SH-SY5Y (cell line): ENCODE data around the gene FNIP1.

Experiments
- GATA2 ChIP-seq: IDR thresholded peaks from 2 replicates; pipeline ENCODE4 v1.6.1; 2011; ENCODE audit warnings: mild to moderate bottlenecking, low read depth, low read length
- GATA3 ChIP-seq: IDR thresholded peaks from 2 replicates; pipeline ENCODE4 v1.6.1; 2011; ENCODE audit warnings: low read depth, mild to moderate bottlenecking, low read length, moderate library complexity

DNA sequence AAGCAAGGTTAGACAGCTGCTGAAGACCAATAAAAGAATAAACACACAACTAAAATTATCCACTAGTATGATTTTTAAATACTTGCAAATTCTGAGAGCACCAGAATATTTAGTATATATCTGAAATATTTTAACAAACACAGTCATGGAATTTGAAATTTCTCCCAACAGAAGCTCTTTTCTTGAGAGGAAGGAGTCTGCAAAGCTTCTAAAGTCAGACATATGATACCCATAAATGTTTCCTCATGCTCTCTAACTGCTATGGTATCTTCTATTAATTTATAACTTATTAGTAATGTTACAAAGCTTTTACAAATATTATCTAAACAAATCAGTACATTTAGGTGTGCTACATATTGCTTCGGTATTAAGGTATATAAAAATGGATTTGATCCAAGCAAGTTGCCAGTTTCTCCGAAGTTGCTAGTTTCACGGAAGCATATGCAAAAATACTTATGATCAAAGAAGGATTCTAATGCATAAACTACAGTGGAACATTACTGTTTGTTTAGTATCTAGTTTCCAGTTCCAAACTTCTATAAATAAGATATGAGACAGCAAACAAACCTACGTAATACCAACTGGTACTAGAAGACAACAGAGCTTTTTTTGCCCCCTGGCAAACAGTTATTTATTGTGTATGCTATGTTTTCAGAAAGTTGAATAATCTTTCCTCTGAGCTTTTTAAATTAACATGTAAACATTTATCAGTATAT lies 22.0 kb downstream of the FNIP1 start:
- TF ChIP-seq GATA3 (no peak), GATA2 (no peak)
